Activated CD8-positive, alpha-beta memory T cell treated with anti-CD3 and anti-CD28 coated beads, Interleukin-2, amount 50 U/mL, for 48 hours (primary cell): ENCODE results near the gene MRPL44.
"Not testable (repeated sequence)": the region's sequence is repeated elsewhere in the genome, so short reads cannot be mapped to it uniquely, and the experiment has no call there.

ENCODE experiments used
- DNase-seq: peaks from one replicate; pipeline ENCODE4 v3.0.0-alpha.2; 2020

The MRPL44 gene

GRCh38 chr2:223972656-223973102 is 15.4 kb downstream of the MRPL44 start:
- no peak for DNase-seq

GRCh38 chr2:223973606-223974005 is 16.3 kb downstream of the MRPL44 start:
- no peak for DNase-seq

- no peak for DNase-seq
Measured at GRCh38 chr2:223976635-223977226, 19.5 kb downstream of the MRPL44 start.

- no peak for DNase-seq
Measured at GRCh38 chr2:223978451-223978850, 21.2 kb downstream of the MRPL44 start.

- DNase-seq = no peak
Measured at GRCh38 chr2:223979730-223980396, 22.6 kb downstream of the MRPL44 start.

- no peak for DNase-seq
Measured at GRCh38 chr2:223980397-223980735, 23.1 kb downstream of the MRPL44 start.

GRCh38 chr2:223980803-223981202 is 23.5 kb downstream of the MRPL44 start:
- DNase-seq = no peak

- DNase-seq = no peak
Measured at GRCh38 chr2:223981241-223981640, 24.0 kb downstream of the MRPL44 start.

- no peak for DNase-seq
Measured at GRCh38 chr2:223989206-223989855, 32.1 kb downstream of the MRPL44 start.

- DNase-seq = no peak
Measured at GRCh38 chr2:223989856-223990232, 32.6 kb downstream of the MRPL44 start.

- DNase-seq = no peak
Measured at GRCh38 chr2:223991611-223992010, 34.3 kb downstream of the MRPL44 start.

GRCh38 chr2:223993634-223994232 is 36.5 kb downstream of the MRPL44 start:
- no peak for DNase-seq

- DNase-seq = no peak
Measured at GRCh38 chr2:223994562-223995162, 37.4 kb downstream of the MRPL44 start.

- DNase-seq = no peak
Measured at GRCh38 chr2:223995569-223995968, 38.3 kb downstream of the MRPL44 start.

- DNase-seq = no peak
Measured at GRCh38 chr2:223996391-223996790, 39.1 kb downstream of the MRPL44 start.

GRCh38 chr2:223997938-223998337 is 40.7 kb downstream of the MRPL44 start:
- DNase-seq = no peak

- no peak for DNase-seq
Measured at GRCh38 chr2:223998948-223999347, 41.7 kb downstream of the MRPL44 start.

GRCh38 chr2:223999862-224000261 is 42.6 kb downstream of the MRPL44 start:
- no peak for DNase-seq

GRCh38 chr2:224000662-224001061 is 43.4 kb downstream of the MRPL44 start:
- not testable (repeated sequence) for DNase-seq

GRCh38 chr2:224004105-224004695 is 46.9 kb downstream of the MRPL44 start:
- DNase-seq = no peak

GRCh38 chr2:224008702-224009261 is 51.5 kb downstream of the MRPL44 start:
- DNase-seq = no peak

- DNase-seq = no peak
Measured at GRCh38 chr2:224009605-224010315, 52.5 kb downstream of the MRPL44 start.
